ENCODE results near the gene LRRC8B. TPM values are rescaled to one million over a fixed set of nuclear protein-coding genes. Genes with fewer than 3 reads are reported as not detected.

Gene LRRC8B
- total and polyA plus RNA-seq, 3 donors from 2014 or later, result 20.5 to 42.1 (median 29.7) TPM

- peak; percentile 63 for DNase-seq
- Histone ChIP-seq H3K9me3 (no peaks in the 10 kb centered on the region), H3K36me3 (ENCODE audit: low read depth, missing control alignments) (no peaks in the 10 kb centered on the region), H3K4me1 (peaks cover 13% of the 10 kb centered on the region), H3K27ac (peak overlapping the region; percentile 92 to 93), H3K27me3 (no peaks in the 10 kb centered on the region), H3K4me3 (peak overlapping the region; percentile 72 to 96)
- TF ChIP-seq POLR2A (IDR thresholded peaks at IDR 0.05), result no peak
- TF ChIP-seq CTCF (IDR thresholded peaks at IDR 0.05), result no peak
- WGBS, 2 donors, result 0% methylated on average over 21 to 52 of the region's 57 CpGs
- intact Hi-C loops (cut with DNase I; ENCODE audit: low total_unique reads), result no loop called here
Observed at GRCh38 chr1:89633248-89633799, 108.7 kb downstream of the LRRC8B start.

- Histone ChIP-seq H3K36me3 (ENCODE audit: low read depth, missing control alignments) (no peaks in the 10 kb centered on the region), H3K4me1 (peaks cover 13% of the 10 kb centered on the region), H3K27ac (peak overlapping the region; percentile 92 to 93), H3K9me3 (no peaks in the 10 kb centered on the region), H3K4me3 (peak overlapping the region; percentile 72 to 96), H3K27me3 (no peaks in the 10 kb centered on the region)
- intact Hi-C loops (cut with DNase I; ENCODE audit: low total_unique reads), result no loop called here
- 13 to 16% methylated on average over 32 of the region's 32 CpGs for WGBS, 2 donors
- peak; percentile 50 for DNase-seq
- TF ChIP-seq POLR2A (IDR thresholded peaks at IDR 0.05) (no peak), CTCF (IDR thresholded peaks at IDR 0.05) (no peak)
Observed at GRCh38 chr1:89633800-89634625, 109.4 kb downstream of the LRRC8B start.

GRCh38 chr1:89635825-89636815 lies 111.5 kb downstream of the LRRC8B start:
- 80 to 82% methylated on average over 6 of the region's 6 CpGs for WGBS, 2 donors
- Histone ChIP-seq H3K9me3 (no peaks in the 10 kb centered on the region), H3K27me3 (no peaks in the 10 kb centered on the region), H3K27ac (no peak overlapping the region), H3K4me3 (no peak overlapping the region), H3K4me1 (peaks cover 7% of the 10 kb centered on the region), H3K36me3 (ENCODE audit: low read depth, missing control alignments) (no peaks in the 10 kb centered on the region)
- TF ChIP-seq POLR2A (IDR thresholded peaks at IDR 0.05) (no peak), CTCF (IDR thresholded peaks at IDR 0.05) (no peak)
- no peak for DNase-seq
- intact Hi-C loops (cut with DNase I; ENCODE audit: low total_unique reads), result no loop called here

GRCh38 chr1:89637496-89637895 lies 112.9 kb downstream of the LRRC8B start:
- no peak for TF ChIP-seq CTCF (IDR thresholded peaks at IDR 0.05)
- Histone ChIP-seq H3K27ac (no peak overlapping the region), H3K27me3 (no peaks in the 10 kb centered on the region), H3K36me3 (ENCODE audit: low read depth, missing control alignments) (no peaks in the 10 kb centered on the region), H3K9me3 (no peaks in the 10 kb centered on the region), H3K4me1 (no peaks in the 10 kb centered on the region), H3K4me3 (no peak overlapping the region)
- no peak for DNase-seq
- intact Hi-C loops (cut with DNase I; ENCODE audit: low total_unique reads), result no loop called here

Data from testis (tissue), 3 donors.